H1 (cell line): ENCODE results near the gene NPIPB13. TPM values are rescaled to one million over a fixed set of nuclear protein-coding genes. Genes with fewer than 3 reads are reported as not detected.
"Not testable (repeated sequence)": the region's sequence is repeated elsewhere in the genome, so short reads cannot be mapped to it uniquely, and the experiment has no call there.

Experiments
- CTCF ChIA-PET: fragments of 300-600 bp; sonication (Branson Sonifier 250); formaldehyde crosslinking; loops from one replicate; lab custom pipeline; 2021; ENCODE audit not compliant: partially characterized antibody; lab: Charles Lee
- POLR2A ChIA-PET: fragments of 300-600 bp; sonication (Branson Sonifier 250); formaldehyde crosslinking; loops from one replicate; lab custom pipeline; 2021; ENCODE audit warnings: inconsistent platforms; ENCODE audit not compliant: partially characterized antibody; lab: Charles Lee
- DNase-seq, 2 experiments: peaks; one replicate each; pipeline versions ENCODE4 v3.0.0 to v3.0.0-alpha.2; 2010 to 2022; ENCODE audit warnings: low spot score in 2 of 2, low read depth in 1 of 2, mixed read lengths in 1 of 2
- FAIRE-seq: peaks from 2 replicates; lab custom pipeline; 2011; peaks lifted over from hg19 to GRCh38; lab: Jason Lieb, UNC
- H2AFZ ChIP-seq: 2 replicates; pipeline ENCODE4 v1.8.1; 2012; ENCODE audit warnings: low read length, inconsistent platforms
- H2AK5ac ChIP-seq: 2 replicates; pipeline ENCODE4 v1.6.1; 2013; ENCODE audit warnings: low read depth, low read length
- H2BK120ac ChIP-seq: replicated peaks from 2 replicates; pipeline ENCODE3; 2013; ENCODE audit warnings: low read depth, low read length, inconsistent platforms
- H2BK12ac ChIP-seq: 2 replicates; pipeline ENCODE4 v1.6.1; 2013; ENCODE audit warnings: low read depth, low read length
- H2BK15ac ChIP-seq: 2 replicates; pipeline ENCODE4 v1.6.1; 2013; ENCODE audit warnings: low read length
- H2BK20ac ChIP-seq: 2 replicates; pipeline ENCODE4 v1.6.1; 2013; ENCODE audit warnings: low read length
- H2BK5ac ChIP-seq: 2 replicates; pipeline ENCODE4 v1.6.1; 2013; ENCODE audit warnings: low read depth, low read length
- H3K14ac ChIP-seq: 2 replicates; pipeline ENCODE4 v1.6.1; 2013; ENCODE audit warnings: inconsistent platforms; ENCODE audit not compliant: insufficient read length
- H3K18ac ChIP-seq: 2 replicates; pipeline ENCODE4 v1.6.1; 2013; ENCODE audit warnings: low read length; ENCODE audit errors: extremely low read depth
- H3K23ac ChIP-seq: 2 replicates; pipeline ENCODE4 v1.6.1; 2013; ENCODE audit warnings: inconsistent platforms; ENCODE audit not compliant: insufficient read length
- H3K23me2 ChIP-seq: 2 replicates; pipeline ENCODE4 v1.6.1; 2013; ENCODE audit warnings: low read depth, low read length
- H3K27ac ChIP-seq: 2 replicates; pipeline ENCODE4 v1.6.1; 2011; ENCODE audit warnings: low read depth, low read length, inconsistent platforms
- H3K27me3 ChIP-seq, 4 experiments: replicated peaks in 1 of 4; 1 replicate in 1 of 4; 2 replicates in 3 of 4; pipeline versions ENCODE4 v1.6.1 to v1.8.1; 2011 to 2013; ENCODE audit warnings: low read length in 3 of 4, mild to moderate bottlenecking in 3 of 4, inconsistent platforms in 2 of 4, mixed read lengths in 2 of 4, moderate library complexity in 1 of 4; ENCODE audit not compliant: control insufficient read depth in 3 of 4, insufficient read depth in 3 of 4; ENCODE audit errors: extremely low read depth in 1 of 4
- H3K36me3 ChIP-seq, 4 experiments: 2 replicates each; pipeline versions ENCODE4 v1.6.1 to v1.8.1; 2011 to 2013; ENCODE audit warnings: mild to moderate bottlenecking in 4 of 4, low read length in 3 of 4, moderate library complexity in 2 of 4, control low read depth in 1 of 4, inconsistent platforms in 1 of 4; ENCODE audit not compliant: insufficient read depth in 4 of 4, control insufficient read depth in 2 of 4
- H3K4ac ChIP-seq: replicated peaks from 2 replicates; pipeline ENCODE3; 2013; ENCODE audit warnings: low read length, low read depth, mixed read lengths, inconsistent platforms; ENCODE audit not compliant: insufficient read length
- H3K4me1 ChIP-seq, 4 experiments: replicated peaks in 1 of 4; 1 replicate in 1 of 4; 2 replicates in 3 of 4; pipeline versions ENCODE4 v1.6.1 to v1.8.1; 2011 to 2013; ENCODE audit warnings: low read length in 3 of 4, inconsistent platforms in 2 of 4, mixed read lengths in 1 of 4; ENCODE audit not compliant: insufficient read depth in 4 of 4, control insufficient read depth in 3 of 4
- H3K4me2 ChIP-seq, 2 experiments: 2 replicates each; pipeline versions ENCODE4 v1.6.1 to v1.8.1; 2011 to 2013; ENCODE audit warnings: low read depth in 2 of 2, low read length in 2 of 2, control low read depth in 1 of 2, inconsistent platforms in 1 of 2, mild to moderate bottlenecking in 1 of 2; ENCODE audit not compliant: insufficient read depth in 1 of 2
- H3K4me3 ChIP-seq, 4 experiments: fragments of 200-600, 300-600 bp in 1 of 4; sonication (generic), shearing (Covaris generic), sonication (Bioruptor Twin) in 1 of 4; 2 replicates each; pipeline versions ENCODE4 v1.5.1 to v1.8.1; 2011 to 2016; ENCODE audit warnings: low read length in 4 of 4, low read depth in 3 of 4, control low read depth in 2 of 4, inconsistent platforms in 2 of 4, mild to moderate bottlenecking in 2 of 4, mixed read lengths in 1 of 4, moderate library complexity in 1 of 4; ENCODE audit not compliant: insufficient read depth in 2 of 4; ENCODE audit errors: extremely low read depth in 1 of 4
- H3K56ac ChIP-seq: replicated peaks from 2 replicates; pipeline ENCODE3; 2013; ENCODE audit warnings: low read depth, mild to moderate bottlenecking, mixed read lengths, low read length, inconsistent platforms; ENCODE audit not compliant: insufficient read length
- H3K79me1 ChIP-seq: 2 replicates; pipeline ENCODE4 v1.6.1; 2013; ENCODE audit warnings: low read depth, low read length, control low read depth
- H3K79me2 ChIP-seq, 2 experiments: 2 replicates each; pipeline versions ENCODE4 v1.6.1 to v1.8.1; 2012 to 2013; ENCODE audit warnings: low read length in 2 of 2, mild to moderate bottlenecking in 2 of 2, inconsistent platforms in 1 of 2; ENCODE audit not compliant: insufficient read depth in 2 of 2, control insufficient read depth in 1 of 2
- H3K9ac ChIP-seq, 4 experiments: replicated peaks in 1 of 4; 1 replicate in 1 of 4; 2 replicates in 3 of 4; pipeline versions ENCODE4 v1.6.1 to v1.8.1; 2011 to 2013; ENCODE audit warnings: low read depth in 3 of 4, low read length in 3 of 4, control low read depth in 2 of 4, mild to moderate bottlenecking in 2 of 4, moderate library complexity in 2 of 4, inconsistent platforms in 1 of 4; ENCODE audit errors: extremely low read depth in 1 of 4
- H3K9me3 ChIP-seq, 2 experiments: 2 replicates each; pipeline versions ENCODE4 v1.6.1 to v1.8.1; 2012 to 2013; ENCODE audit warnings: mild to moderate bottlenecking in 2 of 2, moderate library complexity in 2 of 2, control low read depth in 1 of 2, inconsistent platforms in 1 of 2, low read depth in 1 of 2, low read length in 1 of 2, mixed read lengths in 1 of 2; ENCODE audit not compliant: insufficient read depth in 2 of 2
- H4K20me1 ChIP-seq, 2 experiments: replicated peaks in 1 of 2; 2 replicates each; pipeline versions ENCODE3 to v1.8.1; 2011 to 2013; ENCODE audit warnings: inconsistent platforms in 2 of 2, low read length in 2 of 2, mild to moderate bottlenecking in 1 of 2; ENCODE audit not compliant: insufficient read depth in 2 of 2, control insufficient read depth in 1 of 2
- H4K5ac ChIP-seq: 2 replicates; pipeline ENCODE4 v1.6.1; 2013; ENCODE audit warnings: low read length, low read depth, mixed read lengths, inconsistent platforms; ENCODE audit not compliant: insufficient read length
- H4K8ac ChIP-seq: 2 replicates; pipeline ENCODE4 v1.8.0; 2013; ENCODE audit warnings: mild to moderate bottlenecking, moderate library complexity, low read length, inconsistent platforms; ENCODE audit not compliant: insufficient read depth; ENCODE audit errors: extremely low read depth
- H4K91ac ChIP-seq: replicated peaks from 2 replicates; pipeline ENCODE3; 2013; ENCODE audit warnings: low read length, mixed read lengths, inconsistent platforms; ENCODE audit not compliant: insufficient read length
- WGBS, 2 experiments: shearing (Covaris generic) in 1 of 2; methylation state at CpG; one replicate each; pipeline versions ENCODE4 v1.1.6 to v1.1.7; 2013 to 2015; ENCODE audit warnings: low lambda C conversion rate in 2 of 2, mixed read lengths in 2 of 2, inconsistent platforms in 1 of 2, low coverage in 1 of 2, missing lambda C conversion rate in 1 of 2; ENCODE audit not compliant: insufficient replicate concordance in 2 of 2, insufficient coverage in 1 of 2, insufficient read length in 1 of 2; ENCODE audit errors: extremely low coverage in 1 of 2, missing lambda C conversion rate in 1 of 2; 5-methylcytosine and 5-hydroxymethylcytosine counted together
- polyA plus RNA-seq, 7 experiments: library from polyadenylated mRNA; depleted of rRNA in 3 of 7; stranded (reverse) in 5 of 7; unstranded in 2 of 7; fragments of >200 nt in 5 of 7; fragments of 200-250 nt in 2 of 7; gene quantifications; 1 replicate in 5 of 7; 2 replicates in 1 of 7; 4 replicates in 1 of 7; pipeline versions ENCODE4 v1.2.1 to v1.2.3, GENCODE V29; 2011 to 2013; ENCODE audit warnings: missing spikeins in 2 of 7, mixed read lengths in 2 of 7
- total RNA-seq: library from RNA; stranded (reverse); fragmentation: NEBNext Ultra II Directional; extraction: Animal tissue kit (Norgen Biotek cat#: 25700); gene quantifications from 2 replicates; pipeline ENCODE4 v1.2.1, GENCODE V29; 2021

The NPIPB13 gene
- total and polyA plus RNA-seq, 2 of the 8 experiments (the other 6 are each of a cell fraction or from before 2014, with no cell fraction given): 4.3 to 13.5 TPM

GRCh38 chr16:30211414-30211813 lies 36.9 kb downstream of the NPIPB13 start:
- H2AFZ ChIP-seq, H3K23ac ChIP-seq, H3K4ac ChIP-seq, H3K56ac ChIP-seq, H2AK5ac ChIP-seq, H3K4me3 ChIP-seq, H3K9ac ChIP-seq, H2BK20ac ChIP-seq, H4K8ac ChIP-seq, H3K23me2 ChIP-seq, H3K4me1 ChIP-seq, H2BK120ac ChIP-seq, CTCF ChIA-PET, H3K9me3 ChIP-seq, H4K5ac ChIP-seq, H2BK5ac ChIP-seq, H2BK15ac ChIP-seq, H4K20me1 ChIP-seq, H4K91ac ChIP-seq, POLR2A ChIA-PET, FAIRE-seq, H2BK12ac ChIP-seq, H3K36me3 ChIP-seq, H3K79me2 ChIP-seq, H3K4me2 ChIP-seq, H3K14ac ChIP-seq, H3K27me3 ChIP-seq, H3K79me1 ChIP-seq, DNase-seq, H3K18ac ChIP-seq, H3K27ac ChIP-seq: not testable (repeated sequence)
- WGBS, 2 experiments: no CpG with 5 or more reads among the region's 4 CpGs

GRCh38 chr16:30209032-30209431 lies 39.2 kb downstream of the NPIPB13 start:
- WGBS, 2 experiments: no CpG with 5 or more reads among the region's 6 CpGs
- not testable (repeated sequence) for H3K9me3 ChIP-seq, H4K91ac ChIP-seq

More at GRCh38 chr16:30209032-30209431, 39.2 kb downstream of the NPIPB13 start:
- H3K18ac ChIP-seq, H3K23me2 ChIP-seq, H3K36me3 ChIP-seq, H3K23ac ChIP-seq, H3K9ac ChIP-seq, H3K79me1 ChIP-seq, H4K8ac ChIP-seq, H3K4me2 ChIP-seq, CTCF ChIA-PET, H3K27me3 ChIP-seq, H3K27ac ChIP-seq, H2AK5ac ChIP-seq, H2BK5ac ChIP-seq, H3K79me2 ChIP-seq, FAIRE-seq, H3K4me3 ChIP-seq, H2BK15ac ChIP-seq, H3K4me1 ChIP-seq, H2BK12ac ChIP-seq, H2BK120ac ChIP-seq, H3K4ac ChIP-seq, POLR2A ChIA-PET, H3K14ac ChIP-seq, H4K5ac ChIP-seq, H3K56ac ChIP-seq, H4K20me1 ChIP-seq, H2AFZ ChIP-seq, H2BK20ac ChIP-seq, DNase-seq: not testable (repeated sequence)
